ENCODE results near the gene MAP3K14. TPM values are rescaled to one million over a fixed set of nuclear protein-coding genes. Genes with fewer than 3 reads are reported as not detected.
A peak's percentile ranks its signal among the peaks of the same experiment; 100 is the strongest.

Gene MAP3K14
- total RNA-seq, 1 experiment from 2014 or later, result 7.8 TPM

- Histone ChIP-seq H3K23ac (ENCODE audit: insufficient read length, low read depth, low read length) (no peak overlapping the region), H3T11ph (ENCODE audit: low read length) (no peak overlapping the region), H4K5ac (ENCODE audit: insufficient read length, low read depth, low read length) (no peak overlapping the region), H3K4ac (ENCODE audit: low read depth, low read length) (no peak overlapping the region), H3K9ac (ENCODE audit: extremely low read depth, insufficient read length, low read length) (no peak overlapping the region), H2BK120ac (ENCODE audit: low read depth, low read length, poor library complexity, severe bottlenecking) (no peak overlapping the region), H2BK5ac (ENCODE audit: insufficient read length, low read length) (no peak overlapping the region), H4K20me1 (ENCODE audit: control insufficient read depth, insufficient read depth, insufficient read length) (no peaks in the 10 kb centered on the region), H3K23me2 (ENCODE audit: insufficient read length, low read depth, low read length, poor library complexity, severe bottlenecking) (no peaks in the 10 kb centered on the region), H4K8ac (replicated peaks; ENCODE audit: insufficient read length, low read depth, low read length) (no peak overlapping the region), H3K4me1 (ENCODE audit: insufficient read depth, low read length) (no peaks in the 10 kb centered on the region; the same call in 1 of the 2 replicates), H3K56ac (ENCODE audit: insufficient read length, low read depth, low read length) (no peak overlapping the region), H4K91ac (ENCODE audit: insufficient read length, low read depth, low read length) (no peak overlapping the region), H2BK20ac (ENCODE audit: low read depth, low read length, poor library complexity, severe bottlenecking) (no peak overlapping the region), H2AFZ (ENCODE audit: low read length) (no peak overlapping the region), H3K79me1 (ENCODE audit: insufficient read depth, low read depth, low read length, poor library complexity, severe bottlenecking) (no peaks in the 10 kb centered on the region), H2BK15ac (ENCODE audit: low read depth, low read length) (no peak overlapping the region), H3K27ac (ENCODE audit: insufficient read length, low read depth, low read length) (no peak overlapping the region), H3K14ac (ENCODE audit: insufficient read depth, low read length) (no peak overlapping the region), H3K4me2 (ENCODE audit: insufficient read depth, insufficient read length, low read length) (no peak overlapping the region), H3K27me3 (ENCODE audit: insufficient read depth, low read length) (no peaks in the 10 kb centered on the region), H3K79me2 (ENCODE audit: insufficient read depth, low read length) (no peaks in the 10 kb centered on the region; the same call in 1 of the 2 replicates), H3K9me3 (ENCODE audit: control insufficient read depth, low read depth, low read length) (no peaks in the 10 kb centered on the region), H2AK5ac (ENCODE audit: insufficient read length, low read length) (no peak overlapping the region), H3K18ac (ENCODE audit: insufficient read length, low read depth, low read length) (no peak overlapping the region), H2BK12ac (ENCODE audit: insufficient read length, low read depth, low read length) (no peak overlapping the region)
- WGBS (ENCODE audit: extremely low coverage, insufficient read length, low lambda C conversion rate), result no CpG with 5 or more reads among the region's 8 CpGs
- TF ChIP-seq CTCF (conservative IDR thresholded peaks at IDR 0.05), result no peak
- Mint-ChIP-seq H3K36me3 (ENCODE audit: insufficient read depth in 1 of 3, low read depth in 3 of 3) (no peaks in the 10 kb centered on the region; a peak in 2 of 7 replicates), H3K4me1 (peaks cover 4 to 11% of the 10 kb centered on the region in 2 experiments), H3K4me3 (no peak overlapping the region), H3K27ac (peak overlapping the region; percentile 12 to 28 (median 23); a peak in 3 of 7 replicates), H3K27me3 (ENCODE audit: low read depth) (no peaks in the 10 kb centered on the region), H3K9me3 (no peaks in the 10 kb centered on the region)
- DNase-seq, result no peak
These were observed 18.1 kb downstream of the MAP3K14 start for GRCh38 chr17:45298546-45299285.
